A549 treated with CpdA at 1 μM for 4 hours (cell line): ENCODE measurements around the gene MIOX. TPM values are rescaled to one million over a fixed set of nuclear protein-coding genes. Genes with fewer than 3 reads are reported as not detected.

Experiments
- total RNA-seq: library from RNA; stranded (reverse); fragments of 200-300 nt; extraction: Qiagen RNA extraction; gene quantifications from 5 replicates; pipeline ENCODE4 v1.2.3, GENCODE V29; 2022; ENCODE audit warnings: low read depth

MIOX gene
- 0.05 TPM in 1 of 5 replicates, not detected in the others for total RNA-seq

DNA sequence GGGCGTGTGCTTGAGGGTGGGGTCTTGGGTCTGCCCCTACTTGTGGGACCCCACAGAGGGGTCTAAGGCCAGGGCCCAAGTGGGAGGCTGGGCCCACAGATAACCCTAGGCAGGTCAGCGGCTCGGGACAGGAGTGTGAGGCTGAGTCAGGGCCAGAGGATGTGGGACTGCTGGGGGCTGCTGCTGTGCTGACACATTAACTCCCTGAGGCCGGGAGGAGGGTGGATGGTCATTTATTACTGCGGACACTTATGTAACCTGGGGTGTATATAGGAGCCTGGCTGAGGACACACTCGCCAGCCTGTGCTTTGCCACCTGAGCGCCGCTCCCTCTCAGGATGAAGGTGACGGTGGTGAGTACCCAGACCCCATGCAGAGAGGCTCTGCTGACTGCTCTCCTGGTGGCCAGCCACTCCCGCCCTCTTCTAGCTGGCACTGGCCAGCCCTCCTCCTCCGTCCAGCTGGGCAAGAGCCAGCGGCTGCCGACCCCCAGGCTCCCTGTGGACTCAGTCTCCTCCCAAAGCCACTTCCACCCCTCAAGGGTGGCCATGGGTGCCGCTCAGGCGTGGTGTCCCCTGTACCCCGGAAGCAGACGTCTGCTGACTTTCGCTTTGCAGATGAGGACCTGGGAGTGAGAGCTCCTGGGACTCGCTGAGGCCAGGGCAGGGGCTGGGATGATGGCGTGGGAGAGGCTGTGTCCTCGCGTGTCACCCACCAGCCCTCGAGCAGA lies at the start of gene MIOX:
Gene MIOX (plus strand): TSS at position 299 of the 729 bp plus-strand sequence. CDS start 39 bp downstream, at position 338.

DNA sequence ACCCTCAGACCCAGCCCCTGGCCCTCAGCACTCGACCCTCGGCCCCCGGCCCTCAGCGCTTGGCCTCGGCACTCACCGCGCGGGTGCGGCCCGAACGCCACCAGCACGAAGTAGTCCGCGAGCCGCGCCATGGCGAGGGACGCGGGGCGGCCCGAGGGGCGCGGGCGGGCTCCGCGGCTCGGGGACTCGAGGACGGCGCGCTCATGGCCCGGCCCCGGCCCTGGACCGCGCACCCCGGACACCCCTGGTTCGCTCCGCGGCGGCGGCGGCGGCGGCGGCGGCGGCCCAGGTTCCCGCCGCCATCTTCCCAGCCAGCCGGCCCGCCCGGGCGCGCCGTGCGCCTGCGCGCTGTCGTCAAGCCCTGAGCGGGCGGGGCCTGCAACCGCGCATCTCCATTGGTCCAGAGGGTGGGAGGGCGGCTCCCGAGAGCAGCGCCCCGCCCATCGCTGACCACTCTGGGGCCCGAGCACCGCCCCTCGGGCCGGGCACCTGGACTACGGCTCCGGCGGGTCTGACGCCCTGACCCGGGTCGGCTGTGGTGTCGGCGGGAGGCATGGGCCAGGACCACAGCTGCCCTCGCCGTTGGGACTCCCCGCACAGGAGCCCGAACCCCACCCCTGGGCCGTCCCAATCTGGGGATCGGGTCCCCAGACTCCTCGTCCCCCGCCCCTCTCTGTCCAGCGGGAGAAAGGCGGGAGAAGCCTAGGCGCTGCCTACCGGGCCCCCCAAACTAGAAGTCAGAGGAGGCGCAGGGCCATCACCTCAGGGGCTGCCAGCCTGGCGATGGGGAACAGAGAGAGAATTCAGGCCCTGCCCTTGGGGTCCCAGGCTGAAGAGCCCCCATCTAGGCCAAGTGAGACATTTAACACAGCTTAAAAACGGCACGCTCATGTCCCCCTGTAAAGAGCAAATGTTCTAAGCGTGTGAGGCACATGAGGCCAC lies 11.7 kb upstream of the MIOX start, which contains the start of gene SBF1:
Gene SBF1 (minus strand): TSS at position 326 of the 942 bp plus-strand sequence. CDS start 195 bp downstream, at position 131.

DNA sequence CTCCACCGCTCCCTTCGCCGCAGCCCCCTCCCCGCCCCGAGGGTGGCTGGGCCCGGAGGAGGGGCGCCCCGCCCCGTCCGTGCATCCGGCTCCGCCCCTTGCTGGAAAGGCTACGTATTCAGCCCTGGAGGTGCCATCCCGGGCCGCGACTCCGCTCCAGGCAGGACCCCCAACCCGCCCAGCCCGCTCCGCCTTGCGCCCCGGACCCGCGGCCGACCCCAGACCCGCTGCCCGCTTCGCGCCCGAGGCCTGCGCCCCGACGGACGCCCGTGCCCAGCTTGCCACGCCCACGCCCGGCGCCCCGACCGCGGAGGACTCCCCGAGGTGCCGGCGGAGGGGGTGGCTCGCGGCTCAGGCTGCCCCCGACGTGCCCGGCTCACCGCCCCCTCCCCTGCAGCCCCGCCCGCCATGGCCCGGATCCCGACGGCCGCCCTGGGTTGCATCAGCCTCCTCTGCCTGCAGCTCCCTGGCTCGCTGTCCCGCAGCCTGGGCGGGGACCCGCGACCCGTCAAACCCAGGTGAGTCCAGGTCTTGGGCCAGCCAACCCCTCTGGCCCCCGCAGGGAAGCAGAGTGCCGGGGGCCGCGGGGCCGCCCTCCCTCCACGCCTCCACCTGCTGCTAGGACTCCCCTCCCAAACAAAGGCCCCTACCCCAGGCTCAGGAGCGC lies 5.1 kb upstream of the MIOX start, which contains the start of gene ADM2:
Gene ADM2 (plus strand): TSS at position 104 of the 667 bp plus-strand sequence. CDS start 305 bp downstream, at position 409.

DNA sequence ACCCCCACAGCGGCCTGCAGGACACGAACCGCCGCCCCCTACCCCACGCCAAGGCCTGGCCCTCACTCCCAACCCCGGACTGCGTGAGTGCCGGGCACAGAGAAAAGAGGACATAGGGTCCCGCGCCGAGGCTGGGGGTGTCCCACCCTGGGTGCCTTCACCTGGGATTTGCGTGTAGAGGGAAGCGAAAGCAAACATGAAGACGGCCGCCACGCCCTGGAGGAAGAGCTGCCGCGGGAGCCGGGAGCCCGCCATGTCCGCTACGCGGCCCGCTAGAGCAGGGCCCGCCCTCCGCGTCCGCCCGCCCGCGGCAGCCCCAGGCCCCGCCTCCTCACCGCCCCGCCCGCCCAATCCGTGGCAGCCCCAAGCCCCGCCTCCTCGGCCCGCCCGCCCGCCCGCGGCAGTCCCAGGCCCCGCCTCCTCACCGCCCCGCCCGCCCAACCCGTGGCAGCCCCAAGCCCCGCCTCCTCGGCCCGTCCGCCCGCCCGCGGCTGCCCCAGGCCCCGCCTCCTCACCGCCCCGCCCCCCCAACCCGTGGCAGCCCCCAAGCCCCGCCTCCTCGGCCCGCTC lies 20.8 kb downstream of the MIOX start, which contains the start of gene LMF2:
Gene LMF2 (minus strand): TSS at position 282 of the 570 bp plus-strand sequence. CDS start 27 bp downstream, at position 255.

DNA sequence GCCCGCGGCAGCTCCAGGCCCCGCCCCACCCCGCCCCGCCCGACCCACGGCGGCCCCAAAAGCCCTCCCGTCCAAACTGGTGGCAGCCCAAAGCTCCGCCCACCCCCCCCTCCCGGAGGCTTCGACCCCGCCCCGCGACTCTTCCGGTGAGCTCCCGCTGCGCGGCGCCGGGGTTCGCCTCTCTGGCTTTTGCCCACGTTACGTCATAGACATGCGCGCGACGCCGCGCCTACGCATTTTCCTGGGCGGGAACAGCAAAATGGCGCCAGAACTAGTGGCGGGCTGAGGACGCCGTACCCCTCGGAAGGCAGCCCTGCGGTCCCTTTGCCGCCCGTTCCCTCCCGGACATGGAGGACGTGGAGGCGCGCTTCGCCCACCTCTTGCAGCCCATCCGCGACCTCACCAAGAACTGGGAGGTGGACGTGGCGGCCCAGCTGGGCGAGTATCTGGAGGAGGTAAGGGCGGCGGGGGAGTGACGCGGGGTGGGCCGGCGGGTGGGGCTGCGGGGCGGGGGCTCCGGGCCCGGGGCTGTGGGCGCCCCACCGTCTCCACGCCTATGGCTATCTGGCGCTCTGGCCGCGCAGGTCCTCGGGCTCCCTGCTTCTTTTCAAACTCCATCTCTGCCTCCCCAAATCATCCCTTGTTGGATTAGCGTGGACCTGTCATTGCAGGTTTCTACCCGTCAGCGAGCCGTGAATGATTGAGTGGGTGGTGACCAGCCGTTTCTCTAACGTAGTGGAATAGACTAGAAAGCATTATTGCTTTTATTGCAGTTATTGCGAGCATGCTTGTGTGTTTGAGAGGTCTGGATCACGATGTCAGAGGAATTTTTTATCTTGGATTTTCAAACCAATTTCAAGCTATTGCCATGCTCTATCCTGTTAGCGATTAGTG lies 21.6 kb downstream of the MIOX start, which contains the start of gene NCAPH2:
Gene NCAPH2 (plus strand): TSS at position 234 of the 894 bp plus-strand sequence. CDS start 114 bp downstream, at position 348.

DNA sequence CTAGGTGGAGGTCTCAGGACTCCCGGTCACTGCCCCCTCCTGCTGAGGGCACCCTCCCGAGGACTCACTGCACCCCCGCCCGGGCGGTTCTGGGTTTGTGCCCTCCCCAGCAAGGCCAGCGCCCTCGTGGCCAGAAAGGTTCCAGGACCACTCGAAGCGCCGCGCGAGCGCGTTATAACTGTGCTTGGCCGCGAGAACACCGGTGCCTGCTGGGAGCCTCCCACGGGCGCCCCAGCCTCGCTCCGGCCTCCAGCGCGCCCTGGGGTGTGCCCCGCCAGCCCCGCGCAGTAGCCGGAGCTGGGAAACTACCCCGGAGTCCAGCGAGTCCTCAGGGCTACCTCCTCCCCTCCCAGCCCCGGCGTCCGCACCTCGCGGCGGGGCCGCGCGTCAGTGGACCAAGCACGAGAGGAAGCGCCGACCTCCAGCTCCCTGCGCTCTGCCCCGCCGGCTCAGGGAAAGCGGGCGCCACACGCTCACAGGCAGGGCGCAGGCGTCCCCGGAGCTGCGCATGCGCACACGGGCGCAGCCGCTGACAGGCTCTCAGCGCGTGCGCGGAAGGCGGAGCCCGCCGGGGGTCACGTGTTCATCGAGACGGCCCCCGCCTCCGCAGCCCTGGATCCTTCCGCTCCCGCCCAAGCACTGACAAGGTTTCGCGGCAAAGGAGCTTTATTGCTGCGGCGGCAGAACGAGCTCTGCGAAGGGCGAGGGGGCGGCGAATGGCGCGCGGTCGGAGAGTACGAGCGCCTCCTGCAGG lies 38.6 kb downstream of the MIOX start, which contains the start of gene SCO2:
Gene SCO2 (minus strand): TSS at position 495 of the 754 bp plus-strand sequence. CDS start 1,187 bp downstream, outside the sequence.

DNA sequence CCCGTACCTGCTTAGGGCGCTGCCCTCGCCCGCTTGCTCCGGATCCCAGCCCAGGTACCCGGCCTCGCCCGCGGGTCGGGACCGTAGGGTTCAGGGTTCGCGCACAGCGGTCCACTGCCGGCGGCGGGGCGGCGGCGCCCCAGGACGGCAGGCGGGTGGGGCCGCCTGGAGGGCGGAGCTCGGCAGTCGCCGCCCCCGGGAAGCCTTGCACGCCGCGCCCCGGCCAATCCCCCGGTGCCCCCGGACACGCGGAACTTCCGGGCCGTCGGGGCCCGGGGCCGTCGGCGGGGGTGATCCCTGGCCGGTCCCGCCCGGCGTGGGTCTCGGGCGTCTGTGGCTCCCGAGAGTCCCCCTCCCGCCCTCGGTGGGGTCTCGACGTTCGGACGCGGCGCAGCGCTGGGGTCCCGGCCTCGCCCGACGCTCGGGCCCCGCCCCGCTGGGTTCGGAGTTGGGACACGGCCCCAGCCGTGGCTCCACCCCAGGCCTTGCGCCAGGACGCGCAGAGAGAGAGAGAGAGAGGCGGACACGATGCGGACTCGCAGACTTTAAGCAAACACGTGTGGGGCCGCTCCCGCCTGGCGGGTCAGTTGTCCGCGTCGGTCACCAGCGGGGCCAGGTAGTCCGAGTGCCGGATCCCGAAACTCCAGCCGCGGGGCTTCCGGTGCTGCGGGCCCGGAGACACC lies 43.4 kb downstream of the MIOX start, which contains the start of gene TYMP:
Gene TYMP (minus strand): TSS at position 116 of the 683 bp plus-strand sequence. CDS start 303 bp downstream, outside the sequence.

Other genes with a start within 250 kb of the MIOX start
- gene TUBGCP6, start 241.8 kb upstream of the MIOX start, total RNA-seq = 7.2 to 13.0 TPM (median 9.8 TPM) in 5 replicates
- 7.9 to 14.0 TPM (median 12.2 TPM) in 5 replicates for gene HDAC10, start 235.6 kb upstream of the MIOX start, total RNA-seq
- gene MAPK12, start 225.2 kb upstream of the MIOX start, total RNA-seq = 18.0 to 24.9 TPM (median 23.4 TPM) in 5 replicates
- 4.5 to 7.4 TPM (median 7.0 TPM) in 5 replicates for gene MAPK11, start 216.5 kb upstream of the MIOX start, total RNA-seq
- 93.1 to 128 TPM (median 108 TPM) in 5 replicates for gene PLXNB2, start 179.2 kb upstream of the MIOX start, total RNA-seq
- 2.2 to 3.4 TPM (median 2.8 TPM) in 5 replicates for gene DENND6B, start 159.8 kb upstream of the MIOX start, total RNA-seq
- gene PPP6R2, start 143.5 kb upstream of the MIOX start, total RNA-seq = 9.3 to 13.6 TPM (median 13.2 TPM) in 5 replicates
- gene SBF1, start 11.8 kb upstream of the MIOX start, total RNA-seq = 17.7 to 27.3 TPM (median 24.6 TPM) in 5 replicates
- gene ADM2, start 5.3 kb upstream of the MIOX start, total RNA-seq = 0.49 to 0.87 TPM (median 0.50 TPM) in 5 replicates
- gene LMF2, start 20.8 kb downstream of the MIOX start, total RNA-seq = 30.4 to 50.1 TPM (median 44.1 TPM) in 5 replicates
- gene NCAPH2, start 21.4 kb downstream of the MIOX start, total RNA-seq = 33.4 to 40.4 TPM (median 37.2 TPM) in 5 replicates
- 1.9 to 6.1 TPM (median 4.8 TPM) in 5 replicates for gene SCO2, start 38.7 kb downstream of the MIOX start, total RNA-seq
- 11.3 to 21.2 TPM (median 18.6 TPM) in 5 replicates for gene TYMP, start 43.2 kb downstream of the MIOX start, total RNA-seq
- 0.02 to 0.05 TPM (median 0.05 TPM) in 3 of 5 replicates, not detected in the others for gene KLHDC7B, start 59.0 kb downstream of the MIOX start, total RNA-seq
- gene SYCE3, start 76.1 kb downstream of the MIOX start, total RNA-seq = 0.25 to 0.75 TPM (median 0.46 TPM) in 3 of 5 replicates, not detected in the others
- gene CPT1B, start 91.6 kb downstream of the MIOX start, total RNA-seq = 10.5 to 15.7 TPM (median 13.6 TPM) in 5 replicates
- 16.9 to 24.5 TPM (median 19.0 TPM) in 5 replicates for gene CHKB, start 96.0 kb downstream of the MIOX start, total RNA-seq
- gene MAPK8IP2, start 113.9 kb downstream of the MIOX start, total RNA-seq = 2.1 to 4.2 TPM (median 3.8 TPM) in 5 replicates
- 18.3 to 26.3 TPM (median 21.3 TPM) in 5 replicates for gene ARSA, start 141.3 kb downstream of the MIOX start, total RNA-seq
- gene SHANK3, start 186.0 kb downstream of the MIOX start, total RNA-seq = 2.6 to 5.3 TPM (median 3.9 TPM) in 5 replicates